OCI-LY3 (cell line): ENCODE data around the gene CHST10.

ENCODE experiments used
- EZH2phosphoT487 ChIP-seq: fragments of 200-600 bp; shearing (Covaris generic); IDR thresholded peaks from 2 replicates; pipeline ENCODE4 v1.6.1; 2018; ENCODE audit warnings: antibody characterized with exemption, mixed run types, low read depth
- TF ChIP-seq, protein P1 (sequence below): fragments of 200-600, 300-600 bp; sonication (generic); IDR thresholded peaks from 2 replicates; pipeline ENCODE4 v1.5.1; 2014; ENCODE audit warnings: antibody characterized with exemption, low read length, low read depth

DNA sequence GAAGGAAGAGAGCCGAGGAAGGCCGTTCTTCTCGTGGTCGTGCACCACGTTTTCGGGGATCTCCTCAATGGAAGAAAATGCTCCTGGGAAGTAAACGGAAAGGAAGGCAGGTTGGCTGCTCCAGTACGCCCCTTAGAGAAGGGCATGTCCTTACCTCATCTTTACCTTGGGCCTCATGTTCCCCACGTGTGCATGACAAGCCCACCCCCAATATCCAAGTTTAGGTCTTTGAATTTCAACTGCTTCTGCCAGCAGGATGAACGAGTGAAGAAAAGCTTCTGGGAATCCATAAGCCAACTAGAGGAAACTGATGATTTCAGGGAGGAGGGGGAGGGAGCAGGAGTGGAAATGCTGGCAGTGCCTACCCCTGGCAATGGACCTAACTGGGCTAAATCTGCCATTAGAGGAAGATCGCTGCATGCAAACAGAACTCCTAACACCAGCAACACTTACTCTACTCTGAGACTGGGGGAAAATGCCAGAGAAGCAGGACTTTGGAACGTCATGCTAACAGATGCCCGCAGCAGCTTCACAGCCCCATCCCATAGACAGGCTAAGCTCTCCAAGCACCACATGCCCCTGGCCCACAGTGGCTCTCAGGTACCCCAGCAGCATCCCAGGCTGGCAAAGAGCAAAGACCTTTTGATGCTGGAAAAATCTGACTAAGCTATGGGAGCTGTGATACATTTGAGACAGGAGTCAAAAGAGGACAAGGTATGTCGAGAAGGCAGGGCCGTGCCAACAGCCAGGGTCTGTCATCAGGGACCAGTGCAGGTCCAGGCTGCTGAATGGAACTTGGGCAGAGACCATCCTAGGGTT lies 21.7 kb downstream of the CHST10 start:
- TF ChIP-seq, protein P1, sequence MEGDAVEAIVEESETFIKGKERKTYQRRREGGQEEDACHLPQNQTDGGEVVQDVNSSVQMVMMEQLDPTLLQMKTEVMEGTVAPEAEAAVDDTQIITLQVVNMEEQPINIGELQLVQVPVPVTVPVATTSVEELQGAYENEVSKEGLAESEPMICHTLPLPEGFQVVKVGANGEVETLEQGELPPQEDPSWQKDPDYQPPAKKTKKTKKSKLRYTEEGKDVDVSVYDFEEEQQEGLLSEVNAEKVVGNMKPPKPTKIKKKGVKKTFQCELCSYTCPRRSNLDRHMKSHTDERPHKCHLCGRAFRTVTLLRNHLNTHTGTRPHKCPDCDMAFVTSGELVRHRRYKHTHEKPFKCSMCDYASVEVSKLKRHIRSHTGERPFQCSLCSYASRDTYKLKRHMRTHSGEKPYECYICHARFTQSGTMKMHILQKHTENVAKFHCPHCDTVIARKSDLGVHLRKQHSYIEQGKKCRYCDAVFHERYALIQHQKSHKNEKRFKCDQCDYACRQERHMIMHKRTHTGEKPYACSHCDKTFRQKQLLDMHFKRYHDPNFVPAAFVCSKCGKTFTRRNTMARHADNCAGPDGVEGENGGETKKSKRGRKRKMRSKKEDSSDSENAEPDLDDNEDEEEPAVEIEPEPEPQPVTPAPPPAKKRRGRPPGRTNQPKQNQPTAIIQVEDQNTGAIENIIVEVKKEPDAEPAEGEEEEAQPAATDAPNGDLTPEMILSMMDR: no peak
- TF ChIP-seq EZH2phosphoT487: no peak
